EL (cell line): ENCODE results near the gene PTPRN2.

Experiments
- DNase-seq: peaks from one replicate; pipeline ENCODE4 v3.0.0-alpha.2; 2016

The PTPRN2 gene

GRCh38 chr7:158031867-158032308 is 555.7 kb downstream of the PTPRN2 start:
- DNase-seq = no peak

- no peak for DNase-seq
These were observed 557.1 kb downstream of the PTPRN2 start for GRCh38 chr7:158030566-158030965.

- DNase-seq = no peak
These were observed 557.6 kb downstream of the PTPRN2 start for GRCh38 chr7:158030071-158030470.

GRCh38 chr7:158029509-158029908 is 558.1 kb downstream of the PTPRN2 start:
- DNase-seq = no peak

- DNase-seq = no peak
These were observed 558.7 kb downstream of the PTPRN2 start for GRCh38 chr7:158028971-158029370.

GRCh38 chr7:158028290-158028941 is 559.2 kb downstream of the PTPRN2 start:
- no peak for DNase-seq

- DNase-seq = no peak
These were observed 560.0 kb downstream of the PTPRN2 start for GRCh38 chr7:158027646-158028045.

GRCh38 chr7:158026636-158027265 is 560.9 kb downstream of the PTPRN2 start:
- DNase-seq = no peak

- DNase-seq = no peak
These were observed 561.7 kb downstream of the PTPRN2 start for GRCh38 chr7:158025686-158026600.

- no peak for DNase-seq
These were observed 562.7 kb downstream of the PTPRN2 start for GRCh38 chr7:158024881-158025280.

GRCh38 chr7:158024351-158024715 is 563.3 kb downstream of the PTPRN2 start:
- no peak for DNase-seq

GRCh38 chr7:158023681-158024350 is 563.8 kb downstream of the PTPRN2 start:
- no peak for DNase-seq

- DNase-seq = no peak
These were observed 564.5 kb downstream of the PTPRN2 start for GRCh38 chr7:158023157-158023556.

GRCh38 chr7:158022601-158023000 is 565.0 kb downstream of the PTPRN2 start:
- DNase-seq = no peak

- DNase-seq = no peak
These were observed 565.8 kb downstream of the PTPRN2 start for GRCh38 chr7:158021836-158022235.

- no peak for DNase-seq
These were observed 566.9 kb downstream of the PTPRN2 start for GRCh38 chr7:158020706-158021095.

- no peak for DNase-seq
These were observed 567.6 kb downstream of the PTPRN2 start for GRCh38 chr7:158019726-158020705.

- no peak for DNase-seq
These were observed 568.5 kb downstream of the PTPRN2 start for GRCh38 chr7:158018971-158019645.

- no peak for DNase-seq
These were observed 569.4 kb downstream of the PTPRN2 start for GRCh38 chr7:158018098-158018762.
